Embryonic facial prominence (tissue), 1 donor: ENCODE measurements around the gene DOCK7.

ENCODE experiments used
- DNase-seq: peaks from one replicate; pipeline ENCODE4 v3.0.0-alpha.2; 2016; ENCODE audit errors: extremely low spot score

DOCK7 gene

GRCh38 chr1:62450301-62450700 is 237.9 kb downstream of the DOCK7 start:
- DNase-seq = no peak

GRCh38 chr1:62448221-62448933 is 239.8 kb downstream of the DOCK7 start:
- no peak for DNase-seq

- no peak for DNase-seq
Measured at GRCh38 chr1:62444701-62445100, 243.5 kb downstream of the DOCK7 start.

GRCh38 chr1:62439652-62440371 is 248.4 kb downstream of the DOCK7 start:
- no peak for DNase-seq

GRCh38 chr1:62438163-62438562 is 250.0 kb downstream of the DOCK7 start:
- DNase-seq = no peak

- DNase-seq = no peak
Measured at GRCh38 chr1:62437273-62437940, 250.8 kb downstream of the DOCK7 start.

- peak; percentile 100 for DNase-seq
Measured at GRCh38 chr1:62436466-62437272, 251.5 kb downstream of the DOCK7 start, which contains the start of gene USP1. Gene USP1, plus strand, starts transcription at chr1:62437049. Its CDS starts 2,819 bp downstream, at chr1:62439868.

- DNase-seq = no peak
Measured at GRCh38 chr1:62436039-62436465, 252.1 kb downstream of the DOCK7 start.

- no peak for DNase-seq
Measured at GRCh38 chr1:62435231-62436038, 252.8 kb downstream of the DOCK7 start.

- DNase-seq = no peak
Measured at GRCh38 chr1:62434618-62435001, 253.6 kb downstream of the DOCK7 start.

GRCh38 chr1:62433861-62434617 is 254.1 kb downstream of the DOCK7 start:
- DNase-seq = no peak

GRCh38 chr1:62429581-62429980 is 258.6 kb downstream of the DOCK7 start:
- DNase-seq = no peak

GRCh38 chr1:62428351-62428750 is 259.8 kb downstream of the DOCK7 start:
- no peak for DNase-seq

GRCh38 chr1:62426794-62427193 is 261.4 kb downstream of the DOCK7 start:
- no peak for DNase-seq

GRCh38 chr1:62426237-62426636 is 261.9 kb downstream of the DOCK7 start:
- no peak for DNase-seq

- no peak for DNase-seq
Measured at GRCh38 chr1:62425041-62425440, 263.1 kb downstream of the DOCK7 start.

- DNase-seq = no peak
Measured at GRCh38 chr1:62424411-62424810, 263.8 kb downstream of the DOCK7 start.

- no peak for DNase-seq
Measured at GRCh38 chr1:62423580-62424242, 264.5 kb downstream of the DOCK7 start.

GRCh38 chr1:62420214-62420613 is 268.0 kb downstream of the DOCK7 start:
- no peak for DNase-seq
